ENCODE results near the gene FBL.
"Not testable (repeated sequence)": the region's sequence is repeated elsewhere in the genome, so short reads cannot be mapped to it uniquely, and the experiment has no call there.

Gene FBL

GRCh38 chr19:39885821-39886554 is 39.8 kb upstream of the FBL start:
- H3K27me3 ChIP-seq (ENCODE audit: control insufficient read depth, insufficient read depth, low read length); H3K4me3 ChIP-seq (ENCODE audit: low read depth, low read length); H3K36me3 ChIP-seq (ENCODE audit: control insufficient read depth, insufficient read depth, low read length); H3K9ac ChIP-seq (ENCODE audit: low read length); H3K27ac ChIP-seq (ENCODE audit: low read depth, low read length); H3K9me3 ChIP-seq (ENCODE audit: control insufficient read depth, insufficient read depth, low read depth, low read length); H3K4me1 ChIP-seq (ENCODE audit: control insufficient read depth, insufficient read depth, low read length): not testable (repeated sequence)

DNA sequence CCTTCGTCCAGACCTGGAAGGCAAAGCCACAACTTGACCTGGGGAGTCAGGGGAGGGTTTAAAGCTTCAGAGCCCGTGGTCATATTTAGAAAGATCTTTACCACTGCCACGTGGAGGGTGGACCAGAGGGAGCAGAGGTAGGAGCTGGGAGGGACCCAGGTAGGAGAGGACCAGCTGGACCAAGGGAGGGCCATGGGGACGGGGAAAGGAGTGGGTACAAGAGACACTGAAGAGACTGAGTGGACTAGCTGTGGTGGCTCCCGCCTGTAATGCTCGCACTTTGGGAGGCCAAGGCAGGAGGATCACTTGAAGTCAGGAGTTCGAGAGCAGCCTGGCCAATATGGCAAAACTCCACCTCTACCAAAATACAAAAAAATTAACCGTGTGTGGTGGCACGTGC is 38.5 kb upstream of the FBL start:
- H3K9ac ChIP-seq (ENCODE audit: low read length); H3K9me3 ChIP-seq (ENCODE audit: control insufficient read depth, insufficient read depth, low read depth, low read length); H3K4me1 ChIP-seq (ENCODE audit: control insufficient read depth, insufficient read depth, low read length); H3K27me3 ChIP-seq (ENCODE audit: control insufficient read depth, insufficient read depth, low read length); H3K36me3 ChIP-seq (ENCODE audit: control insufficient read depth, insufficient read depth, low read length); H3K27ac ChIP-seq (ENCODE audit: low read depth, low read length); H3K4me3 ChIP-seq (ENCODE audit: low read depth, low read length): not testable (repeated sequence)

GRCh38 chr19:39882645-39883044 is 36.5 kb upstream of the FBL start:
- H3K9me3 ChIP-seq (ENCODE audit: control insufficient read depth, insufficient read depth, low read depth, low read length); H3K36me3 ChIP-seq (ENCODE audit: control insufficient read depth, insufficient read depth, low read length); H3K27me3 ChIP-seq (ENCODE audit: control insufficient read depth, insufficient read depth, low read length); H3K4me3 ChIP-seq (ENCODE audit: low read depth, low read length); H3K4me1 ChIP-seq (ENCODE audit: control insufficient read depth, insufficient read depth, low read length); H3K9ac ChIP-seq (ENCODE audit: low read length); H3K27ac ChIP-seq (ENCODE audit: low read depth, low read length): not testable (repeated sequence)

DNA sequence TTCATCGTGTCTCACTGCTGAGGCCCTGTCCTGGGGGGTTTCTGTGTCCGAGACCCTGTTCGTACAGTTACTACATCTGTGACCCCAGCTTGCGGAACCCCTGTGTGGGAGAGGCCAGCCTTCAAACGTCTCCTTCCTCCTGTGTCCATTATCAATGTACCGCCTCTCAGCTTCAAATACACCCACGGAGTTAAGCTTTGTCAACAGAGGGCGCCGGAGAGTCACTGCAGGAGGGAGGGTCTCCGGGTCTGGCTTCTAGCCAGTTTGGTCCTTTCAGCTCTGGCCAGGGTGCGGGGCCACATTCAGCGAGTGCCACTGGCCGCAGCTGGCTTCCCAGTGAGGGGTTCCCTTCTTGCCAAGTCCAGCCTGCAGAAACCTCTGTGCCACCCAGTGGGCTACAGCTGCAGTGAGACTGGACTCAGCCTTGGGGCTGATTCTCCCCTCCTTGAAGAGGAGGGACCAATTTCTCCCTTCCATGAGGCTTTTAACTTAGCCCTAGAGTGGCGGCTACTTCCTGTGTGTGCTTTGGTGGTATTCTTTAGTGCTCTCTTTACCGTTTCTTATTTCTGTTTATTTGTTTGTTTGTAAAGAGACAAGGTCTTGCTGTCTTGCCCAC is 35.4 kb upstream of the FBL start:
- not testable (repeated sequence) for H3K9me3 ChIP-seq (ENCODE audit: control insufficient read depth, insufficient read depth, low read depth, low read length); H3K27ac ChIP-seq (ENCODE audit: low read depth, low read length); H3K9ac ChIP-seq (ENCODE audit: low read length); H3K36me3 ChIP-seq (ENCODE audit: control insufficient read depth, insufficient read depth, low read length); H3K4me3 ChIP-seq (ENCODE audit: low read depth, low read length); H3K4me1 ChIP-seq (ENCODE audit: control insufficient read depth, insufficient read depth, low read length); H3K27me3 ChIP-seq (ENCODE audit: control insufficient read depth, insufficient read depth, low read length)

GRCh38 chr19:39880241-39880640 is 34.1 kb upstream of the FBL start:
- H3K4me3 ChIP-seq (ENCODE audit: low read depth, low read length); H3K4me1 ChIP-seq (ENCODE audit: control insufficient read depth, insufficient read depth, low read length); H3K9ac ChIP-seq (ENCODE audit: low read length); H3K27me3 ChIP-seq (ENCODE audit: control insufficient read depth, insufficient read depth, low read length); H3K27ac ChIP-seq (ENCODE audit: low read depth, low read length); H3K36me3 ChIP-seq (ENCODE audit: control insufficient read depth, insufficient read depth, low read length); H3K9me3 ChIP-seq (ENCODE audit: control insufficient read depth, insufficient read depth, low read depth, low read length): not testable (repeated sequence)

- not testable (repeated sequence) for H3K27ac ChIP-seq (ENCODE audit: low read depth, low read length); H3K9me3 ChIP-seq (ENCODE audit: control insufficient read depth, insufficient read depth, low read depth, low read length); H3K4me3 ChIP-seq (ENCODE audit: low read depth, low read length); H3K36me3 ChIP-seq (ENCODE audit: control insufficient read depth, insufficient read depth, low read length); H3K27me3 ChIP-seq (ENCODE audit: control insufficient read depth, insufficient read depth, low read length); H3K9ac ChIP-seq (ENCODE audit: low read length); H3K4me1 ChIP-seq (ENCODE audit: control insufficient read depth, insufficient read depth, low read length)
These were observed 33.6 kb upstream of the FBL start for GRCh38 chr19:39879796-39880195.

DNA sequence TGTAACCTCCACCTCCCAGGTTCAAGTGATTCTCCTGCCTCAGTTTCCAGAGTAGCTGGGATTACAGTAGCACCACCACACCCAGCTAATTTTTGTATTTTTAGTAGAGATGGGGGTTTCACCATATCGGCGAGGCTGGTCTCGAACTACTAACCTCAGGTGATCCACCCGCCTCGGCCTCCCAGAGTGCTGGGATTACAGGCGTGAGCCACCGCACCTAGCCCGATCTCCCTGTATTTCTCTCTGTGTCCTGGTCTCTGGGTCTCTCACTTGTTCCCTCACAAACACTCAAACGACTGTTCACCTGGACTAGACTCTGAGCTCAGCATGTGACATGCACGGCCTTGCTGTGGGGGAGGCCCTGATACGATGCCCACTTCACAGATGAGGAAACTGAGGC is 32.7 kb upstream of the FBL start:
- H3K4me1 ChIP-seq (ENCODE audit: control insufficient read depth, insufficient read depth, low read length); H3K4me3 ChIP-seq (ENCODE audit: low read depth, low read length); H3K27ac ChIP-seq (ENCODE audit: low read depth, low read length); H3K36me3 ChIP-seq (ENCODE audit: control insufficient read depth, insufficient read depth, low read length); H3K9me3 ChIP-seq (ENCODE audit: control insufficient read depth, insufficient read depth, low read depth, low read length); H3K27me3 ChIP-seq (ENCODE audit: control insufficient read depth, insufficient read depth, low read length); H3K9ac ChIP-seq (ENCODE audit: low read length): not testable (repeated sequence)

GRCh38 chr19:39878398-39878797 is 32.2 kb upstream of the FBL start:
- no peak overlapping the region for H3K4me3 ChIP-seq (ENCODE audit: low read depth, low read length)
- H3K27me3 ChIP-seq (ENCODE audit: control insufficient read depth, insufficient read depth, low read length) = no peaks in the 10 kb centered on the region
- H3K36me3 ChIP-seq (ENCODE audit: control insufficient read depth, insufficient read depth, low read length) = no peaks in the 10 kb centered on the region
- H3K9ac ChIP-seq (ENCODE audit: low read length) = no peak overlapping the region
- no peaks in the 10 kb centered on the region for H3K9me3 ChIP-seq (ENCODE audit: control insufficient read depth, insufficient read depth, low read depth, low read length)
- H3K27ac ChIP-seq (ENCODE audit: low read depth, low read length) = no peak overlapping the region
- H3K4me1 ChIP-seq (ENCODE audit: control insufficient read depth, insufficient read depth, low read length) = no peaks in the 10 kb centered on the region

- not testable (repeated sequence) for H3K27ac ChIP-seq (ENCODE audit: low read depth, low read length); H3K4me1 ChIP-seq (ENCODE audit: control insufficient read depth, insufficient read depth, low read length); H3K36me3 ChIP-seq (ENCODE audit: control insufficient read depth, insufficient read depth, low read length); H3K4me3 ChIP-seq (ENCODE audit: low read depth, low read length); H3K27me3 ChIP-seq (ENCODE audit: control insufficient read depth, insufficient read depth, low read length); H3K9ac ChIP-seq (ENCODE audit: low read length); H3K9me3 ChIP-seq (ENCODE audit: control insufficient read depth, insufficient read depth, low read depth, low read length)
These were observed 31.8 kb upstream of the FBL start for GRCh38 chr19:39877982-39878381.

DNA sequence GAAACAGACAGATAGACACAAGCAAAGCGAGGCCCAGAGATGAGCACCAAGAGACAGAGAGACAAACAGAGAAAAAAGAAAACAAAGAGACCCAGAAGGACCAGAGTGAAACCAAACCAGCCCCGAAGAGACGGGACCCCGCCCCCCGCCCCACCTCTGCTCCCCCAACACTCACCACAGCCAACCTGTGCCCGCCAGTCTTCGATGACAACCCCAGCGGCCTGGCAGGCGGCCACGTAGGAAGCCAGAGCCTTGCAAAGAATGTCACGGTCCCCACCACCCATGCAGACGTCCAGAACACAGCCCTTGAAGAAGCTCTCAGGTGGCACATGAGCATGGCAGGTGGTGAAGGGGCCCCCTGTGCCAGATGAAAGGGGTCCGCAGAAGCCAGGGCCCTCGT is 31.3 kb upstream of the FBL start:
- not testable (repeated sequence) for H3K9me3 ChIP-seq (ENCODE audit: control insufficient read depth, insufficient read depth, low read depth, low read length); H3K27ac ChIP-seq (ENCODE audit: low read depth, low read length); H3K4me1 ChIP-seq (ENCODE audit: control insufficient read depth, insufficient read depth, low read length); H3K27me3 ChIP-seq (ENCODE audit: control insufficient read depth, insufficient read depth, low read length); H3K4me3 ChIP-seq (ENCODE audit: low read depth, low read length); H3K36me3 ChIP-seq (ENCODE audit: control insufficient read depth, insufficient read depth, low read length); H3K9ac ChIP-seq (ENCODE audit: low read length)

DNA sequence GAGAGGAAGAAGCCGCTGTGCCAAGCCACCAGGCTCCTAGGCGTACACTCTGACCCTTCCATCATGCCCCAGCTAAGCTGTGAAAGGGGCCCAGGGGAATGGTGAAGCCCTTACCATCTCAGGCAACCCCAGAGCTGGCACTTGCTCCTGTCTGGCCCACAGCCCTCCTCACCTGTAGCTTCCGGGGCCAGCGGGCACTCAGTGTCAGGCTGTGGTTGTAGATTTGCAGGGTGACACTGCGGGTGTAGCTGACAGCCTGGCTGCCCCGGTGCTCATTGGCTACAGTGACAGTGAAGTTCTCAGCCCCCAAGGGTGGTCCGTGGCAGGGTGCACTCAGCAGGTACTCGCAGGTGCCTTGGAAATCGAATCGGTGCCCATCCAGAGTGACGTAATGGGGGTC is 30.3 kb upstream of the FBL start:
- H3K9me3 ChIP-seq (ENCODE audit: control insufficient read depth, insufficient read depth, low read depth, low read length); H3K27ac ChIP-seq (ENCODE audit: low read depth, low read length); H3K36me3 ChIP-seq (ENCODE audit: control insufficient read depth, insufficient read depth, low read length); H3K9ac ChIP-seq (ENCODE audit: low read length); H3K4me3 ChIP-seq (ENCODE audit: low read depth, low read length); H3K27me3 ChIP-seq (ENCODE audit: control insufficient read depth, insufficient read depth, low read length); H3K4me1 ChIP-seq (ENCODE audit: control insufficient read depth, insufficient read depth, low read length): not testable (repeated sequence)

DNA sequence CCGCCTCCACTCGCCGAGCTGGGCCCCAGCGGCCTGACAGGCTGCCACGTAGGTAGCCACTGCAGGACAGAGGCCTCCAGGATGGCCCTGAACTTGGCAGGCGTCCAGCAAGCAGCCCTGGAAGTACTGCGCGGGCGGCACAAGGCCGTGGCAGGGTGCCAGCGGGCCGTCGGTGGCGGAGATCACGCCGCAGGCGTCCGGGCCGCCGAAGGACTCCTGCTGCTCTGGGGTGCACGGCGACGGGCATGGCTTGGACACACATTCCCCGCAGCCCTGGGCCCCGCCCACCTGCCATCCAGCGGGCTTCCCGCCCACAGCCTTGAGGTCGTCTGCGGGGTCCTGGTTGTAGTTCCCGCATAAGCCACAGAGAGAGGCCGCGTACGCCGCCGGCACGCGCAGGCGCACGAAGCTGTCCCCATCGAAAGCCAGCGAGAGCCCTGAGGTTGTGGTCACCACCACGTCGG is 29.3 kb upstream of the FBL start:
- not testable (repeated sequence) for H3K27me3 ChIP-seq (ENCODE audit: control insufficient read depth, insufficient read depth, low read length); H3K27ac ChIP-seq (ENCODE audit: low read depth, low read length); H3K9ac ChIP-seq (ENCODE audit: low read length); H3K9me3 ChIP-seq (ENCODE audit: control insufficient read depth, insufficient read depth, low read depth, low read length); H3K4me3 ChIP-seq (ENCODE audit: low read depth, low read length); H3K36me3 ChIP-seq (ENCODE audit: control insufficient read depth, insufficient read depth, low read length); H3K4me1 ChIP-seq (ENCODE audit: control insufficient read depth, insufficient read depth, low read length)

All from HUES6 (cell line).